Activated T-helper 2 cell treated with anti-CD3 and anti-CD28 coated beads, Interferon-gamma antibody, Interleukin-2, Interleukin-4, amounts not matched to agents 10 μg/mL and 5 μg/mL and 100 μg/mL, durations not matched to agents 14 hours and 24 hours and 36 hours (primary cell): ENCODE measurements around the gene WFIKKN1. TPM values are rescaled to one million over a fixed set of nuclear protein-coding genes. Genes with fewer than 3 reads are reported as not detected.

ENCODE experiments used
- DNase-seq: peaks from one replicate; pipeline ENCODE4 v3.0.0; 2021; ENCODE audit warnings: low spot score
- H3K27ac Mint-ChIP-seq: one replicate; pipeline ENCODE4 v1.8.0; 2021; ENCODE audit warnings: mixed read lengths
- H3K27me3 Mint-ChIP-seq: one replicate; pipeline ENCODE4 v1.8.0; 2021; ENCODE audit warnings: low read depth, mixed read lengths
- H3K36me3 Mint-ChIP-seq: one replicate; pipeline ENCODE4 v1.8.0; 2021; ENCODE audit warnings: low read depth, mixed read lengths
- H3K4me1 Mint-ChIP-seq: one replicate; pipeline ENCODE4 v1.8.0; 2021; ENCODE audit warnings: low read depth, mixed read lengths
- H3K4me3 Mint-ChIP-seq: one replicate; pipeline ENCODE4 v1.8.0; 2021; ENCODE audit warnings: low read depth, mild to moderate bottlenecking, moderate library complexity, mixed read lengths
- H3K9me3 Mint-ChIP-seq: one replicate; pipeline ENCODE4 v1.8.0; 2021; ENCODE audit warnings: mixed read lengths
- intact Hi-C: fragments of 100-400 bp; cut with micrococcal nuclease; formaldehyde crosslinking; loops from one replicate; pipeline ENCODE4 v1.15.1; 2023
- total RNA-seq: library from RNA; stranded (reverse); gene quantifications from 2 replicates; pipeline ENCODE4 v1.2.3, GENCODE V29; 2022

The WFIKKN1 gene
- total RNA-seq, 1 donor from 2014 or later, result 0.57 TPM

DNA sequence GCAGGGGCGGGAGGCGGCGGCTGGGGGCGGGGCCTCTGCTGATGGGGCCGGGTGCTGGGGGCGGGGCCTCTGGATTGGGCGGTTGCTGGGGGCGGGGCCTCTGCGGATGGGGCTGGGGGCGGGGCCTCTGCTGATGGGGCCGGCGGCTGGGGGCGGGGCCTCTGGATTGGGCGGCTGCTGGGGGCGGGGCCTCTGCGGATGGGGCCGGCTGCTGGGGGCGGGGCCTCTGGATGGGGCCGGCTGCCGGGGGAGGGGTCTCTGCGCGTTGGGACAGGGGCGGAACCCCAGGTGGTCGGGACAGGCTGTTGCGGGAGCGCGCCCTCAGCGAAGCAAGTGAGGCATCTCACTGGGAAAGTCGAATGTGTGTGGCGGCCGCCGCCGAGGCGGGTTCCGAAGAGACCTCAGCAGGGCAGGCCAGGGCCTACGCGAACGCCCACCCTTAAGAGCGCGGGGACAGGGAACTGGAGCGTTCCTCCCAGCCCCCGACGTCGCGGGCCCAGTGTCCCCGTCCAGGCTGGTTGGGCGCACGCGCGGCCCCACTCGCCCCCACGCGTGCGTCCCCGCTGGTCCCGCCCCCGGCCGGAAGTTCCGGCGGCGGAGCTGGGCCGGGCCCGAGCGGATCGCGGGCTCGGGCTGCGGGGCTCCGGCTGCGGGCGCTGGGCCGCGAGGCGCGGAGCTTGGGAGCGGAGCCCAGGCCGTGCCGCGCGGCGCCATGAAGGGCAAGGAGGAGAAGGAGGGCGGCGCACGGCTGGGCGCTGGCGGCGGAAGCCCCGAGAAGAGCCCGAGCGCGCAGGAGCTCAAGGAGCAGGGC lies 49.2 kb downstream of the WFIKKN1 start, which contains the start of gene STUB1:
TSS of gene STUB1 (plus strand) at position 597 of the 811 bp plus-strand sequence. CDS start at position 713, 116 bp downstream.
- H3K4me3 Mint-ChIP-seq, result peak within 1 kb of the TSS; percentile 82
- peaks cover 25% of the 10 kb centered on the region for H3K36me3 Mint-ChIP-seq
- H3K27me3 Mint-ChIP-seq, result peaks cover 3% of the 10 kb centered on the region
- peak within 1 kb of the TSS; percentile 78 for H3K27ac Mint-ChIP-seq
- peaks cover 12% of the 10 kb centered on the region for H3K4me1 Mint-ChIP-seq
- H3K9me3 Mint-ChIP-seq, result no peaks in the 10 kb centered on the region
- intact Hi-C loops, result loop anchor here (5.0 kb wide), 2 partner anchors 43 to 93 kb away; partner anchors contain the start of gene METTL26
- peak; percentile 82 for DNase-seq

DNA sequence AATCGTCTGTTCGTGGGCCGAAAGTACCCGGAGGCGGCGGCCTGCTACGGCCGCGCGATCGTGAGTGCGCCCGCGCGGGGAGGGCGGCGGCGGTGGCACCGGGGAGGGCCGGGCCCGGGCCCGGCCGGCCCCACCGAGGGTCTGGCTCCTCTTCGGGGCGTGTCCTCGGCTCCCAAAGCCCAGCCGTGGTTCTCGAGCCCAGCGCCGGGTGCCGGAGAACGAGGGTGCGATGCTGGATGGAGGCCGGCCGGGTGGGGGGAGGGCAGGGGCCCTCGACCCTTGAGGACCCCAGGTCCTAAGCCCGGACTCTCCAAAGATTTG lies 49.8 kb downstream of the WFIKKN1 start:
- no peak overlapping the region for H3K27ac Mint-ChIP-seq
- intact Hi-C loops, result loop anchor here (5.0 kb wide), 2 partner anchors 43 to 93 kb away; partner anchors contain the start of gene METTL26
- H3K27me3 Mint-ChIP-seq, result no peaks in the 10 kb centered on the region
- H3K36me3 Mint-ChIP-seq, result peaks cover 25% of the 10 kb centered on the region
- peaks cover 12% of the 10 kb centered on the region for H3K4me1 Mint-ChIP-seq
- H3K9me3 Mint-ChIP-seq, result no peaks in the 10 kb centered on the region
- no peak for DNase-seq
- peak overlapping the region; percentile 76 for H3K4me3 Mint-ChIP-seq

DNA sequence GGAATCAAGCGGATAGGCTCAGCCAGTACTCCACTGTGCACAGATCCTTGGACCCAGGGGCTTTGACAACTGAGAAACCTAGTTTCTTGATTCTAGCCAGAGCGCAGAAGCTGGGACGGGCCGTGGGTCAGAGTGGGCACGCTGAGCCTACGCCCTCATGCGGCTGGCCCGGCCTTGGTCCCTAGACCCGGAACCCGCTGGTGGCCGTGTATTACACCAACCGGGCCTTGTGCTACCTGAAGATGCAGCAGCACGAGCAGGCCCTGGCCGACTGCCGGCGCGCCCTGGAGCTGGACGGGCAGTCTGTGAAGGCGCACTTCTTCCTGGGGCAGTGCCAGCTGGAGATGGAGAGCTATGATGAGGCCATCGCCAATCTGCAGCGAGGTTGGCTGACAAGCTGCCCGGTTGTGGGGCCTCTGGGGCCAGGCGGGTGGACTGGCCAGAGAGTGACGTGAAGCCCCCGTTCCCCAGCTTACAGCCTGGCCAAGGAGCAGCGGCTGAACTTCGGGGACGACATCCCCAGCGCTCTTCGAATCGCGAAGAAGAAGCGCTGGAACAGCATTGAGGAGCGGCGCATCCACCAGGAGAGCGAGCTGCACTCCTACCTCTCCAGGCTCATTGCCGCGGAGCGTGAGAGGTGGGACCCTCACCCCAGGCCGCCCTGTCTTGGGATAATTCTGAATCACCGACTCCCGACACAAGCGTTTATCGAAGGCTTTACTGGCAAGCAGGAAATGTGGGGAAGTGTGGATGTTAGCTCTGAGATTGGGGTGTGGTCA lies 50.4 kb downstream of the WFIKKN1 start:
- peaks cover 30% of the 10 kb centered on the region for H3K36me3 Mint-ChIP-seq
- intact Hi-C loops, result loop anchor here (5.0 kb wide), 2 partner anchors 44 to 94 kb away; partner anchors contain the start of gene METTL26
- H3K9me3 Mint-ChIP-seq, result no peaks in the 10 kb centered on the region
- H3K4me3 Mint-ChIP-seq, result peak overlapping the region; percentile 76
- DNase-seq, result no peak
- H3K27ac Mint-ChIP-seq, result no peak overlapping the region
- H3K4me1 Mint-ChIP-seq, result peaks cover 14% of the 10 kb centered on the region
- H3K27me3 Mint-ChIP-seq, result no peaks in the 10 kb centered on the region

DNA sequence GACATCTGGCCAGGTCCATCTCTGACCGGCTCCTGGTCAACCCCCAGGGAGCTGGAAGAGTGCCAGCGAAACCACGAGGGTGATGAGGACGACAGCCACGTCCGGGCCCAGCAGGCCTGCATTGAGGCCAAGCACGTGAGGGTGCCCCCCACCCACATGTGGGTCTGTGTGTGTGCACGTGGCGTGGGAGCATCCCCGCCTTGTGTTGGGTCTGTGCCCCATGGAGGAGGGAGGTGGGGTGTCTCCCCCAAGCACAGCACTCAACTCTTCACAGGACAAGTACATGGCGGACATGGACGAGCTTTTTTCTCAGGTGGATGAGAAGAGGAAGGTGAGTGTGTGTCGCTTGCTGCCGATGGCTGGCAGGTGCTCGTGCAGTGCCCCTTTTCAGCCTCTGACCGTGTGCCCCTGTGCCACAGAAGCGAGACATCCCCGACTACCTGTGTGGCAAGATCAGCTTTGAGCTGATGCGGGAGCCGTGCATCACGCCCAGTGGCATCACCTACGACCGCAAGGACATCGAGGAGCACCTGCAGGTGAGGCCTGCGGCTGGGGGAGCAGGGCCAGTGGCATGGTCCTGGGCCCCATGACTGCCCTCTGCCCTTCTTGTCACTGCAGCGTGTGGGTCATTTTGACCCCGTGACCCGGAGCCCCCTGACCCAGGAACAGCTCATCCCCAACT lies 51.1 kb downstream of the WFIKKN1 start:
- peak overlapping the region; percentile 76 for H3K4me3 Mint-ChIP-seq
- intact Hi-C loops, result loop anchor here (5.0 kb wide), 2 partner anchors 45 to 95 kb away; partner anchors contain the start of gene METTL26
- H3K4me1 Mint-ChIP-seq, result peaks cover 14% of the 10 kb centered on the region
- H3K9me3 Mint-ChIP-seq, result no peaks in the 10 kb centered on the region
- H3K36me3 Mint-ChIP-seq, result peaks cover 32% of the 10 kb centered on the region
- DNase-seq, result no peak
- no peaks in the 10 kb centered on the region for H3K27me3 Mint-ChIP-seq
- H3K27ac Mint-ChIP-seq, result no peak overlapping the region

DNA sequence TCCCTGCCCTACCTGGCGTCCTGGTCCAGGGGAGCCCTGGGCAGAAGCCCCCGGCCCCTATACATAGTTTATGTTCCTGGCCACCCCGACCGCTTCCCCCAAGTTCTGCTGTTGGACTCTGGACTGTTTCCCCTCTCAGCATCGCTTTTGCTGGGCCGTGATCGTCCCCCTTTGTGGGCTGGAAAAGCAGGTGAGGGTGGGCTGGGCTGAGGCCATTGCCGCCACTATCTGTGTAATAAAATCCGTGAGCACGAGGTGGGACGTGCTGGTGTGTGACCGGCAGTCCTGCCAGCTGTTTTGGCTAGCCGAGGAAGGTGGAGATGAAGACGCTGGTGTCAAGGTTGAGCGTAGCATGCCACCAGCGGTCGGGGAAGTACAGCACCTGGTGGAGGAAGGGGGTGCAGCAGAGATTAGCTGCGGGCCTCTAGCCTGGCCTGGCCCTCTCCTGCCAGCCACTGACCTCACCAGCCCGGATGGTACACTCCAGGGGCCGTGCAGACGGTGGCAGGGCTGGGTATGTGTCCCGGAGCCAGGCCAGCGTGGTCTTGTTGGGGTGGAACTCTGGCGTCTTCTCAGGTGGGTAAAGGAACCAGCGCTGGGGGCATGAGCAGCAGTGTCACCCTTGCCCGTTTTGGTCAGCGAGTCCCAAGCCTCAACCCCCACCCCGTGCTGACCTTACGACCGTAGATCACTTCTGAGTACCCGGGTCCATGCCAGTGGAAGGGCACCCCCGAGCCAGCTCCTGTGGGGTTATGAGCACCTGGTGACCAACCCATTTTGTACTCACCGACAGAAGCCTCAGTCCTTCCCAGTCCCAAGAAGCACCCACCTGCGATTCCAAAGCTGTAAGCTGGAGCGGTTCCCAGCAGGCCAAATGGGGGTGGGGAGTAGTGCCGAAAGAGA lies 52.0 kb downstream of the WFIKKN1 start:
- DNase-seq, result no peak
- Mint-ChIP-seq H3K27ac (no peak overlapping the region), H3K27me3 (no peaks in the 10 kb centered on the region), H3K36me3 (peaks cover 32% of the 10 kb centered on the region), H3K9me3 (no peaks in the 10 kb centered on the region), H3K4me3 (peak overlapping the region; percentile 76), H3K4me1 (peaks cover 14% of the 10 kb centered on the region)
- intact Hi-C loops, result loop anchor here (5.0 kb wide), 2 partner anchors 45 to 95 kb away; partner anchors contain the start of gene METTL26

DNA sequence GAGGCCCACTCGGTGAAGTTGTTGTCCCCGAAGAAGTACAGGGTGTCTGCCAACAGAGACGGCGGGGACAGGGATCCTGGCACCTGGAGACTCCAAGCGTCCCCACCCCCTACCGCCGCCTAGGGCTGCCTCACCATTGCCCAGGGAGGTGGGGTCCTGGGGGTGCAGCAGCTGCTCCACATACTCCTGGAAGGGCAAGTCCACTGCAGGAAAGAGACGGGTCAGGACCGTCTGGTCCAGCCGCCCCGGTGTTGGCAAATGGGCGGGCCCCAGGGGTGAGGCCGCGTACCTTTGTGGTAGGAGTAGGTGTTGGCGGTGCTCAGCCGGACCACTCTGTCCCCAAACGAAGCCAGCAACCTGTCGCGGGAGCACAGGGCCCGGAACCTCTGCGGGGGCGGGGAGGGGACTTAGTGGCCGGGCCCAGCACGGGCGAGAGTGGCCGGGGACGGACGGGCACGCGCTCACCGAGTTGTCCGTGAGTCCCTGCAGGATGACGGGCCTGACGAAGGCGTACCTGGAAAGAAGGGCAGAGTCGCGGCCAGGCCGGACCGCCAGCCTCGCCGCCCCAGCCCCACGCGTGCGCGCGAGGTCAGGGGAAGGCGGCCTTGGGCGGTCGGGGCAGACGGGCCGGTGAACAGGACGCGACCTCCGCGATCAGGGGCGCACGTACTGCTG lies 52.7 kb downstream of the WFIKKN1 start:
- peaks cover 14% of the 10 kb centered on the region for H3K4me1 Mint-ChIP-seq
- peaks cover 32% of the 10 kb centered on the region for H3K36me3 Mint-ChIP-seq
- intact Hi-C loops, result loop anchor here (5.0 kb wide), 2 partner anchors 46 to 96 kb away; partner anchors contain the start of gene METTL26
- peak overlapping the region; percentile 76 for H3K4me3 Mint-ChIP-seq
- H3K9me3 Mint-ChIP-seq, result no peaks in the 10 kb centered on the region
- H3K27me3 Mint-ChIP-seq, result no peaks in the 10 kb centered on the region
- H3K27ac Mint-ChIP-seq, result peak overlapping the region; percentile 52
- DNase-seq, result no peak

Other genes starting within 250 kb of the WFIKKN1 start
- 34.3 and 36.7 TPM in 2 replicates for gene PGAP6, start 249.0 kb upstream of the WFIKKN1 start, total RNA-seq
- gene NME4, start 233.8 kb upstream of the WFIKKN1 start, total RNA-seq, result 78.4 and 84.2 TPM in 2 replicates
- 18.9 and 20.9 TPM in 2 replicates for gene DECR2, start 229.1 kb upstream of the WFIKKN1 start, total RNA-seq
- gene RAB11FIP3, start 205.3 kb upstream of the WFIKKN1 start, total RNA-seq, result 45.7 and 47.2 TPM in 2 replicates
- gene CAPN15, start 103.3 kb upstream of the WFIKKN1 start, total RNA-seq, result 101 and 103 TPM in 2 replicates
- not detected in 2 replicates for gene PRR35, start 70.6 kb upstream of the WFIKKN1 start, total RNA-seq
- gene NHLRC4, start 64.0 kb upstream of the WFIKKN1 start, total RNA-seq, result 1.1 and 1.3 TPM in 2 replicates
- 43.4 and 44.9 TPM in 2 replicates for gene PIGQ, start 61.0 kb upstream of the WFIKKN1 start, total RNA-seq
- gene RAB40C, start 40.9 kb upstream of the WFIKKN1 start, total RNA-seq, result 13.4 and 16.2 TPM in 2 replicates
- gene METTL26, start 5.3 kb downstream of the WFIKKN1 start, total RNA-seq, result 128 and 131 TPM in 2 replicates
- 62.6 and 63.1 TPM in 2 replicates for gene MCRIP2, start 10.8 kb downstream of the WFIKKN1 start, total RNA-seq
- gene WDR90, start 18.4 kb downstream of the WFIKKN1 start, total RNA-seq, result 73.7 and 77.2 TPM in 2 replicates
- gene RHOT2, start 37.1 kb downstream of the WFIKKN1 start, total RNA-seq, result 156 and 158 TPM in 2 replicates
- gene RHBDL1, start 44.7 kb downstream of the WFIKKN1 start, total RNA-seq, result 1.3 and 1.4 TPM in 2 replicates
- 84.1 and 91.2 TPM in 2 replicates for gene STUB1, start 49.4 kb downstream of the WFIKKN1 start, total RNA-seq
- 48.8 and 52.9 TPM in 2 replicates for gene JMJD8, start 53.3 kb downstream of the WFIKKN1 start, total RNA-seq
- gene WDR24, start 59.4 kb downstream of the WFIKKN1 start, total RNA-seq, result 19.0 and 20.9 TPM in 2 replicates
- 5.8 and 6.4 TPM in 2 replicates for gene FBXL16, start 74.8 kb downstream of the WFIKKN1 start, total RNA-seq
- 30.0 and 31.7 TPM in 2 replicates for gene METRN, start 84.1 kb downstream of the WFIKKN1 start, total RNA-seq
- gene ANTKMT, start 90.2 kb downstream of the WFIKKN1 start, total RNA-seq, result 52.8 and 54.4 TPM in 2 replicates
- 7.3 and 8.3 TPM in 2 replicates for gene CCDC78, start 95.5 kb downstream of the WFIKKN1 start, total RNA-seq
- gene HAGHL, start 96.1 kb downstream of the WFIKKN1 start, total RNA-seq, result 18.5 and 21.4 TPM in 2 replicates
- 42.8 and 43.4 TPM in 2 replicates for gene CIAO3, start 110.0 kb downstream of the WFIKKN1 start, total RNA-seq
- gene MSLN, start 129.7 kb downstream of the WFIKKN1 start, total RNA-seq, result not detected in 2 replicates
- gene RPUSD1, start 157.4 kb downstream of the WFIKKN1 start, total RNA-seq, result 35.1 and 35.3 TPM in 2 replicates
- gene CHTF18, start 157.6 kb downstream of the WFIKKN1 start, total RNA-seq, result 108 and 119 TPM in 2 replicates
- gene GNG13, start 169.7 kb downstream of the WFIKKN1 start, total RNA-seq, result not detected in 2 replicates